ENCODE data around the gene PDZRN3.

The PDZRN3 gene

GRCh38 chr3:73353649-73354217 is 271.0 kb downstream of the PDZRN3 start:
- TF ChIP-seq CTCF (conservative IDR thresholded peaks at IDR 0.05), result no peak
- no peak overlapping the region for H3K27ac ChIP-seq

- TF ChIP-seq CTCF (conservative IDR thresholded peaks at IDR 0.05), result no peak
- H3K27ac ChIP-seq, result no peak overlapping the region
These were observed 271.7 kb downstream of the PDZRN3 start for GRCh38 chr3:73352841-73353645.

- no peak overlapping the region for H3K27ac ChIP-seq
- no peak for TF ChIP-seq CTCF (conservative IDR thresholded peaks at IDR 0.05)
These were observed 273.2 kb downstream of the PDZRN3 start for GRCh38 chr3:73351423-73352071.

- no peak for TF ChIP-seq CTCF (conservative IDR thresholded peaks at IDR 0.05)
These were observed 273.7 kb downstream of the PDZRN3 start for GRCh38 chr3:73350996-73351395.

GRCh38 chr3:73349657-73350056 is 275.1 kb downstream of the PDZRN3 start:
- no peak for TF ChIP-seq CTCF (conservative IDR thresholded peaks at IDR 0.05)
- H3K27ac ChIP-seq, result no peak overlapping the region

More at GRCh38 chr3:73350996-73351395, 273.7 kb downstream of the PDZRN3 start:
- H3K27ac ChIP-seq, result no peak overlapping the region

- TF ChIP-seq CTCF (conservative IDR thresholded peaks at IDR 0.05), result no peak
- no peak overlapping the region for H3K27ac ChIP-seq
These were observed 282.7 kb downstream of the PDZRN3 start for GRCh38 chr3:73342077-73342476.

- H3K27ac ChIP-seq, result no peak overlapping the region
- no peak for TF ChIP-seq CTCF (conservative IDR thresholded peaks at IDR 0.05)
These were observed 283.3 kb downstream of the PDZRN3 start for GRCh38 chr3:73341272-73341935.

Measured in VCaP (cell line).